ENCODE results near the gene CNTNAP5.

Gene CNTNAP5

GRCh38 chr2:124832521-124832920 lies 807.4 kb downstream of the CNTNAP5 start:
- Mint-ChIP-seq H3K9me3 (peaks cover 11% of the 10 kb centered on the region), H3K4me1 (no peaks in the 10 kb centered on the region), H3K4me3 (no peak overlapping the region), H3K27ac (no peak overlapping the region), H3K36me3 (no peaks in the 10 kb centered on the region), H3K27me3 (no peaks in the 10 kb centered on the region)

- no peaks in the 10 kb centered on the region for H3K4me1 Mint-ChIP-seq
- peaks cover 18% of the 10 kb centered on the region for H3K9me3 Mint-ChIP-seq
- no peak overlapping the region for H3K27ac Mint-ChIP-seq
- no peaks in the 10 kb centered on the region for H3K27me3 Mint-ChIP-seq
- no peak overlapping the region for H3K4me3 Mint-ChIP-seq
- no peaks in the 10 kb centered on the region for H3K36me3 Mint-ChIP-seq
Measured at GRCh38 chr2:124834331-124834730, 809.2 kb downstream of the CNTNAP5 start.

- no peak overlapping the region for H3K4me3 Mint-ChIP-seq
- H3K4me1 Mint-ChIP-seq: no peaks in the 10 kb centered on the region
- H3K27me3 Mint-ChIP-seq: no peaks in the 10 kb centered on the region
- peaks cover 18% of the 10 kb centered on the region for H3K9me3 Mint-ChIP-seq
- no peaks in the 10 kb centered on the region for H3K36me3 Mint-ChIP-seq
- H3K27ac Mint-ChIP-seq: no peak overlapping the region
Measured at GRCh38 chr2:124835331-124835730, 810.2 kb downstream of the CNTNAP5 start.

- Mint-ChIP-seq H3K36me3 (no peaks in the 10 kb centered on the region), H3K27me3 (no peaks in the 10 kb centered on the region), H3K27ac (no peak overlapping the region), H3K9me3 (peaks cover 16% of the 10 kb centered on the region), H3K4me1 (no peaks in the 10 kb centered on the region), H3K4me3 (no peak overlapping the region)
Measured at GRCh38 chr2:124836416-124836815, 811.3 kb downstream of the CNTNAP5 start.

- Mint-ChIP-seq H3K4me3 (no peak overlapping the region), H3K4me1 (no peaks in the 10 kb centered on the region), H3K27ac (no peak overlapping the region), H3K9me3 (peaks cover 18% of the 10 kb centered on the region), H3K27me3 (no peaks in the 10 kb centered on the region), H3K36me3 (no peaks in the 10 kb centered on the region)
Measured at GRCh38 chr2:124837496-124837895, 812.4 kb downstream of the CNTNAP5 start.

- no peaks in the 10 kb centered on the region for H3K4me1 Mint-ChIP-seq
- no peak overlapping the region for H3K27ac Mint-ChIP-seq
- peaks cover 18% of the 10 kb centered on the region for H3K9me3 Mint-ChIP-seq
- no peaks in the 10 kb centered on the region for H3K27me3 Mint-ChIP-seq
- H3K36me3 Mint-ChIP-seq: no peaks in the 10 kb centered on the region
- no peak overlapping the region for H3K4me3 Mint-ChIP-seq
Measured at GRCh38 chr2:124838406-124838805, 813.3 kb downstream of the CNTNAP5 start.

GRCh38 chr2:124867247-124867646 lies 842.2 kb downstream of the CNTNAP5 start:
- Mint-ChIP-seq H3K4me3 (no peak overlapping the region), H3K27ac (no peak overlapping the region), H3K4me1 (no peaks in the 10 kb centered on the region), H3K36me3 (no peaks in the 10 kb centered on the region), H3K9me3 (no peaks in the 10 kb centered on the region), H3K27me3 (no peaks in the 10 kb centered on the region)

- Mint-ChIP-seq H3K36me3 (no peaks in the 10 kb centered on the region), H3K9me3 (peaks cover 9% of the 10 kb centered on the region), H3K27ac (no peak overlapping the region), H3K4me3 (no peak overlapping the region), H3K4me1 (no peaks in the 10 kb centered on the region), H3K27me3 (no peaks in the 10 kb centered on the region)
Measured at GRCh38 chr2:124874219-124874618, 849.1 kb downstream of the CNTNAP5 start.

- Mint-ChIP-seq H3K4me1 (no peaks in the 10 kb centered on the region), H3K27me3 (no peaks in the 10 kb centered on the region), H3K27ac (no peak overlapping the region), H3K9me3 (peaks cover 9% of the 10 kb centered on the region), H3K4me3 (no peak overlapping the region), H3K36me3 (no peaks in the 10 kb centered on the region)
Measured at GRCh38 chr2:124874676-124875075, 849.6 kb downstream of the CNTNAP5 start.

- Mint-ChIP-seq H3K27me3 (no peaks in the 10 kb centered on the region), H3K4me3 (no peak overlapping the region), H3K4me1 (no peaks in the 10 kb centered on the region), H3K36me3 (no peaks in the 10 kb centered on the region), H3K27ac (no peak overlapping the region), H3K9me3 (peaks cover 9% of the 10 kb centered on the region)
Measured at GRCh38 chr2:124875627-124876244, 850.6 kb downstream of the CNTNAP5 start.

- no peaks in the 10 kb centered on the region for H3K4me1 Mint-ChIP-seq
- no peak overlapping the region for H3K27ac Mint-ChIP-seq
Measured at GRCh38 chr2:124877141-124877577, 852.1 kb downstream of the CNTNAP5 start.

GRCh38 chr2:124879640-124880039 lies 854.6 kb downstream of the CNTNAP5 start:
- peaks cover 4% of the 10 kb centered on the region for H3K9me3 Mint-ChIP-seq

More at GRCh38 chr2:124877141-124877577, 852.1 kb downstream of the CNTNAP5 start:
- H3K4me3 Mint-ChIP-seq: no peak overlapping the region
- peaks cover 9% of the 10 kb centered on the region for H3K9me3 Mint-ChIP-seq
- H3K36me3 Mint-ChIP-seq: no peaks in the 10 kb centered on the region
- H3K27me3 Mint-ChIP-seq: no peaks in the 10 kb centered on the region

GRCh38 chr2:124880995-124881394 lies 855.9 kb downstream of the CNTNAP5 start:
- Mint-ChIP-seq H3K4me1 (no peaks in the 10 kb centered on the region), H3K9me3 (peaks cover 4% of the 10 kb centered on the region), H3K27me3 (no peaks in the 10 kb centered on the region), H3K27ac (no peak overlapping the region), H3K36me3 (no peaks in the 10 kb centered on the region), H3K4me3 (no peak overlapping the region)

More at GRCh38 chr2:124879640-124880039, 854.6 kb downstream of the CNTNAP5 start:
- Mint-ChIP-seq H3K4me1 (no peaks in the 10 kb centered on the region), H3K36me3 (no peaks in the 10 kb centered on the region), H3K4me3 (no peak overlapping the region), H3K27me3 (no peaks in the 10 kb centered on the region), H3K27ac (no peak overlapping the region)

- H3K36me3 Mint-ChIP-seq: no peaks in the 10 kb centered on the region
- H3K4me1 Mint-ChIP-seq: no peaks in the 10 kb centered on the region
- no peak overlapping the region for H3K27ac Mint-ChIP-seq
- H3K27me3 Mint-ChIP-seq: no peaks in the 10 kb centered on the region
- H3K9me3 Mint-ChIP-seq: peaks cover 9% of the 10 kb centered on the region
- no peak overlapping the region for H3K4me3 Mint-ChIP-seq
Measured at GRCh38 chr2:124882423-124882822, 857.3 kb downstream of the CNTNAP5 start.

GRCh38 chr2:124883595-124883994 lies 858.5 kb downstream of the CNTNAP5 start:
- Mint-ChIP-seq H3K27ac (no peak overlapping the region), H3K27me3 (no peaks in the 10 kb centered on the region), H3K9me3 (peaks cover 9% of the 10 kb centered on the region), H3K4me3 (no peak overlapping the region), H3K36me3 (no peaks in the 10 kb centered on the region), H3K4me1 (no peaks in the 10 kb centered on the region)

- Mint-ChIP-seq H3K36me3 (no peaks in the 10 kb centered on the region), H3K27ac (no peak overlapping the region), H3K4me1 (no peaks in the 10 kb centered on the region), H3K4me3 (no peak overlapping the region), H3K9me3 (peaks cover 9% of the 10 kb centered on the region), H3K27me3 (no peaks in the 10 kb centered on the region)
Measured at GRCh38 chr2:124884315-124884714, 859.2 kb downstream of the CNTNAP5 start.

GRCh38 chr2:124886216-124886615 lies 861.1 kb downstream of the CNTNAP5 start:
- Mint-ChIP-seq H3K27ac (no peak overlapping the region), H3K4me3 (no peak overlapping the region), H3K4me1 (no peaks in the 10 kb centered on the region), H3K9me3 (peaks cover 9% of the 10 kb centered on the region), H3K27me3 (no peaks in the 10 kb centered on the region), H3K36me3 (no peaks in the 10 kb centered on the region)

Data from activated naive CD4-positive, alpha-beta T cell treated with anti-CD3 and anti-CD28 coated beads, Interleukin-2, amount 50 U/mL, for 24 hours (primary cell).